Parathyroid adenoma (tissue), 2 donors: ENCODE results near the gene EXOC7.

Experiments used
- H2AFZ ChIP-seq: fragments of 300-600 bp; sonication (generic); one replicate; pipeline ENCODE4 v1.7.0; 2017; ENCODE audit warnings: antibody characterized with exemption, mild to moderate bottlenecking
- H3K27ac ChIP-seq: fragments of 300-600 bp; sonication (generic); one replicate; pipeline ENCODE4 v1.7.0; 2017
- H3K27me3 ChIP-seq: fragments of 300-600 bp; sonication (generic); one replicate; pipeline ENCODE4 v1.7.0; 2017; ENCODE audit warnings: low read length; ENCODE audit not compliant: control insufficient read depth, insufficient read depth
- H3K36me3 ChIP-seq: fragments of 300-600 bp; sonication (generic); one replicate; pipeline ENCODE4 v1.7.0; 2017; ENCODE audit warnings: low read length; ENCODE audit not compliant: control insufficient read depth, insufficient read depth
- H3K4me1 ChIP-seq: fragments of 300-600 bp; sonication (generic); one replicate; pipeline ENCODE4 v1.7.0; 2017; ENCODE audit warnings: control low read depth
- H3K4me2 ChIP-seq: fragments of 300-600 bp; sonication (generic); one replicate; pipeline ENCODE4 v1.7.0; 2017; ENCODE audit warnings: low read length
- H3K4me3 ChIP-seq: fragments of 300-600 bp; sonication (generic); one replicate; pipeline ENCODE4 v1.7.0; 2017; ENCODE audit warnings: low read depth, low read length
- H3K79me2 ChIP-seq: fragments of 300-600 bp; sonication (generic); one replicate; pipeline ENCODE4 v1.7.0; 2017; ENCODE audit warnings: control low read depth
- H3K9ac ChIP-seq: fragments of 300-600 bp; sonication (generic); one replicate; pipeline ENCODE4 v1.7.0; 2017; ENCODE audit warnings: mild to moderate bottlenecking
- H3K9me3 ChIP-seq: fragments of 300-600 bp; sonication (generic); one replicate; pipeline ENCODE4 v1.7.0; 2017; ENCODE audit warnings: low read length; ENCODE audit not compliant: control insufficient read depth
- TF ChIP-seq, protein P1 (sequence below): fragments of 300-600 bp; sonication (generic); IDR thresholded peaks from one replicate; pipeline ENCODE4 v1.7.0; 2017; ENCODE audit warnings: antibody characterized with exemption, mild to moderate bottlenecking
- donor health status: primary hyperparathyroidism.

The EXOC7 gene

GRCh38 chr17:76123749-76124581 is 20.4 kb upstream of the EXOC7 start:
- no peaks in the 10 kb centered on the region for H3K9me3 ChIP-seq
- H3K27me3 ChIP-seq = no peaks in the 10 kb centered on the region
- H3K9ac ChIP-seq = no peak overlapping the region
- TF ChIP-seq, protein P1, sequence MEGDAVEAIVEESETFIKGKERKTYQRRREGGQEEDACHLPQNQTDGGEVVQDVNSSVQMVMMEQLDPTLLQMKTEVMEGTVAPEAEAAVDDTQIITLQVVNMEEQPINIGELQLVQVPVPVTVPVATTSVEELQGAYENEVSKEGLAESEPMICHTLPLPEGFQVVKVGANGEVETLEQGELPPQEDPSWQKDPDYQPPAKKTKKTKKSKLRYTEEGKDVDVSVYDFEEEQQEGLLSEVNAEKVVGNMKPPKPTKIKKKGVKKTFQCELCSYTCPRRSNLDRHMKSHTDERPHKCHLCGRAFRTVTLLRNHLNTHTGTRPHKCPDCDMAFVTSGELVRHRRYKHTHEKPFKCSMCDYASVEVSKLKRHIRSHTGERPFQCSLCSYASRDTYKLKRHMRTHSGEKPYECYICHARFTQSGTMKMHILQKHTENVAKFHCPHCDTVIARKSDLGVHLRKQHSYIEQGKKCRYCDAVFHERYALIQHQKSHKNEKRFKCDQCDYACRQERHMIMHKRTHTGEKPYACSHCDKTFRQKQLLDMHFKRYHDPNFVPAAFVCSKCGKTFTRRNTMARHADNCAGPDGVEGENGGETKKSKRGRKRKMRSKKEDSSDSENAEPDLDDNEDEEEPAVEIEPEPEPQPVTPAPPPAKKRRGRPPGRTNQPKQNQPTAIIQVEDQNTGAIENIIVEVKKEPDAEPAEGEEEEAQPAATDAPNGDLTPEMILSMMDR = no peak
- H3K27ac ChIP-seq = no peak overlapping the region
- no peak overlapping the region for H2AFZ ChIP-seq
- no peak overlapping the region for H3K4me2 ChIP-seq
- no peaks in the 10 kb centered on the region for H3K4me1 ChIP-seq
- no peak overlapping the region for H3K4me3 ChIP-seq
- no peaks in the 10 kb centered on the region for H3K79me2 ChIP-seq
- no peaks in the 10 kb centered on the region for H3K36me3 ChIP-seq

- H3K4me1 ChIP-seq = no peaks in the 10 kb centered on the region
- no peak overlapping the region for H3K4me2 ChIP-seq
- H3K27me3 ChIP-seq = no peaks in the 10 kb centered on the region
- H3K36me3 ChIP-seq = no peaks in the 10 kb centered on the region
- H3K79me2 ChIP-seq = no peaks in the 10 kb centered on the region
- no peaks in the 10 kb centered on the region for H3K9me3 ChIP-seq
- H3K4me3 ChIP-seq = no peak overlapping the region
- TF ChIP-seq, protein P1 = no peak
- H2AFZ ChIP-seq = no peak overlapping the region
- H3K27ac ChIP-seq = no peak overlapping the region
- no peak overlapping the region for H3K9ac ChIP-seq
These were observed 19.6 kb upstream of the EXOC7 start for GRCh38 chr17:76123191-76123499.

- no peaks in the 10 kb centered on the region for H3K79me2 ChIP-seq
- no peaks in the 10 kb centered on the region for H3K36me3 ChIP-seq
- TF ChIP-seq, protein P1 = no peak
- H3K27me3 ChIP-seq = no peaks in the 10 kb centered on the region
- no peaks in the 10 kb centered on the region for H3K4me1 ChIP-seq
- no peak overlapping the region for H3K27ac ChIP-seq
- no peak overlapping the region for H3K9ac ChIP-seq
- H3K4me3 ChIP-seq = no peak overlapping the region
- no peaks in the 10 kb centered on the region for H3K9me3 ChIP-seq
- H2AFZ ChIP-seq = no peak overlapping the region
- no peak overlapping the region for H3K4me2 ChIP-seq
These were observed 19.0 kb upstream of the EXOC7 start for GRCh38 chr17:76122431-76123190.

GRCh38 chr17:76121932-76122430 is 18.4 kb upstream of the EXOC7 start:
- Histone ChIP-seq H3K27ac (no peak overlapping the region), H3K9ac (no peak overlapping the region), H3K4me3 (no peak overlapping the region)

More at GRCh38 chr17:76121932-76122430, 18.4 kb upstream of the EXOC7 start:
- Histone ChIP-seq H2AFZ (peak overlapping the region; percentile 95), H3K27me3 (no peaks in the 10 kb centered on the region), H3K79me2 (no peaks in the 10 kb centered on the region), H3K9me3 (no peaks in the 10 kb centered on the region), H3K4me1 (no peaks in the 10 kb centered on the region), H3K4me2 (peak overlapping the region; percentile 61), H3K36me3 (no peaks in the 10 kb centered on the region)
- TF ChIP-seq, protein P1 = no peak
